NCI-H2029 (cell line): Measurements from ENCODE around the gene DNASE1L1.

Source experiments
- DNase-seq: peaks from one replicate; lab custom pipeline; 2025; lab: John Stamatoyannopoulos, UW

DNASE1L1 gene

DNA sequence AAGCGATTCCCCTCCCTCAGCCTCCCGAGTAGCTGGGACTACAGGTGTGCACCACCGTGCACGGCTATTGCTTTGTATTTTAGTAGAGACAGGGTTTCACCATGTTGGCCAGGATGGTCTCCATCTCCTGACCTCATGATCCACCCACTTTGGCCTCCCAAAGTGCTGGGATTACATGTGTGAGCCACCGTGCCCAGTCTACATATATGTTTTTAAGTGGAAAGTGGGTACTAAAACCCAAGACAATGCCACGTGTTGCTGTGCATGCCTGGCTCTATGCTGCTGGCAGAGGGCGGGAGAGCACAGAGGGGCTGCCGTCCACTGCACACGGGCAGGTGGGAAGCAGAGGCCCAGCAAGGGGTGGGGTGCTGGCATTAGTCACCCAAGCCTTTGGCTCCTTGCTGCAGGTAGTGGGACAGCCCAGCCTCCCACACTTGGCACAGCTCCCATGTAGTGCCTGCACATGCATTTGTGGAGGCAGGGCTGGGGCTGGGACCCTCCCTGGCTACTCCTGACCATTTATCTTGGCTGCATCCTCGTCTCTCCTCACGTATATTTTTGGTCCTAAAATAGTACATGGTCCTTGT lies 26.5 kb downstream of the DNASE1L1 start:
- no peak for DNase-seq

DNA sequence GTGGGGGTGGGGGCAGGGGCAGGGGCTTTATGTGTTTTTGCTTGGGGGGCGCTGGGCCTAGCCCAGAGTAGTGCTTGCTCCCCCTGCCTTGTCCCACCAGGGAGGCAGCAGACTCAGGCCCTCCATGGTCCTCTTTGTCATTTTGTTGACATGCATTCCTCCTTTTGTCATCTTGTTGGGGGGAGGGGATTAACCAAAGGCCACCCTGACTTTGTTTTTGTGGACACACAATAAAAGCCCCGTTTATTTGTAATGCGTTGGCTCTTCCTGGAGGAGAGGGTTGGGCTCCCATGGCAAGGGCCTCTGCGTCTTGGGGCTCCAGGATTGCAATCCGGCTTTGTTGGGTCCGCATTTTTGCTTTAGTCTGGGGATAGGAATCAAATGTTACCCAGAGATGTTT lies 27.8 kb downstream of the DNASE1L1 start:
- DNase-seq, result no peak

DNA sequence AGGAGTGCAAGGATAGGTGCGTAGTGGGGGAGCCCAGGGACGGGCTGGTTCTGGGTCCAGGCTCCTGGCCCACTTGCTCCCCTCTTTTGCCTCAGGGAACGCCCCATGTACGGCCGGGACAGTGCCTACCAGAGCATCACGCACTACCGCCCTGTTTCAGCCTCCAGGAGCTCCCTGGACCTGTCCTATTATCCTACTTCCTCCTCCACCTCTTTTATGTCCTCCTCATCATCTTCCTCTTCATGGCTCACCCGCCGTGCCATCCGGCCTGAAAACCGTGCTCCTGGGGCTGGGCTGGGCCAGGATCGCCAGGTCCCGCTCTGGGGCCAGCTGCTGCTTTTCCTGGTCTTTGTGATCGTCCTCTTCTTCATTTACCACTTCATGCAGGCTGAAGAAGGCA lies 28.3 kb downstream of the DNASE1L1 start:
- DNase-seq, result no peak

DNA sequence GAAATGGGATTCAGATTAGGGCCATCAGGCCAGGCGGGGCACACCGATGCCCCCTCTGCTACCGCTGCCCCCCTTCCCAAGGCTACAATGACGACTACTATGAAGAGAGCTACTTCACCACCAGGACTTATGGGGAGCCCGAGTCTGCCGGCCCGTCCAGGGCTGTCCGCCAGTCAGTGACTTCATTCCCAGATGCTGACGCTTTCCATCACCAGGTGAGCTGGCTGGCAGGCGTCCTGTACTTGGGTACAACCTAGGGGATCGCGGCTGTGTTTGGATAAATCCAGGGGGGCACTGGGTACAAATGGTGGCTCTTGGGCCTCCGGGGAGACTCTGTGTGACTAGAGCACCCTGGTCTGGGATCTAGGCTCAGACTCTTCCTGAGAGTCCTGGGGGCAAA lies 28.9 kb downstream of the DNASE1L1 start:
- no peak for DNase-seq

DNA sequence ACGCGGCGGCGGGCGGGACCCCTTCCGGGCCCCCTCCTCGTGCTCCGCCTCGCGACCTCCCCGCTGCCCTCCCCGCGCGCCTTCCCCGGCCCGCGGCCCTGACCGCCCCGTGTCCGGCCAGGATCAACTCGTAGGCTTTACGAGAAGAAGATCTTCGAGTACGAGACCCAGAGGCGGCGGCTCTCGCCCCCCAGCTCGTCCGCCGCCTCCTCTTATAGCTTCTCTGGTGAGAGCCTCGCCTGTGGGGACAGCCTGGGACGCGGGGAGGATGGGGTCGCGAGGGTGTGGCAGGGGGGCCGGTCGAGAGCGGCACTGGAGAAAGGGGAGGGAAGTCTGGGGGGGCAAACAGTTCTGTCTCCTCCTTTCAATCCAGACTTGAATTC lies 29.5 kb downstream of the DNASE1L1 start:
- no peak for DNase-seq

DNA sequence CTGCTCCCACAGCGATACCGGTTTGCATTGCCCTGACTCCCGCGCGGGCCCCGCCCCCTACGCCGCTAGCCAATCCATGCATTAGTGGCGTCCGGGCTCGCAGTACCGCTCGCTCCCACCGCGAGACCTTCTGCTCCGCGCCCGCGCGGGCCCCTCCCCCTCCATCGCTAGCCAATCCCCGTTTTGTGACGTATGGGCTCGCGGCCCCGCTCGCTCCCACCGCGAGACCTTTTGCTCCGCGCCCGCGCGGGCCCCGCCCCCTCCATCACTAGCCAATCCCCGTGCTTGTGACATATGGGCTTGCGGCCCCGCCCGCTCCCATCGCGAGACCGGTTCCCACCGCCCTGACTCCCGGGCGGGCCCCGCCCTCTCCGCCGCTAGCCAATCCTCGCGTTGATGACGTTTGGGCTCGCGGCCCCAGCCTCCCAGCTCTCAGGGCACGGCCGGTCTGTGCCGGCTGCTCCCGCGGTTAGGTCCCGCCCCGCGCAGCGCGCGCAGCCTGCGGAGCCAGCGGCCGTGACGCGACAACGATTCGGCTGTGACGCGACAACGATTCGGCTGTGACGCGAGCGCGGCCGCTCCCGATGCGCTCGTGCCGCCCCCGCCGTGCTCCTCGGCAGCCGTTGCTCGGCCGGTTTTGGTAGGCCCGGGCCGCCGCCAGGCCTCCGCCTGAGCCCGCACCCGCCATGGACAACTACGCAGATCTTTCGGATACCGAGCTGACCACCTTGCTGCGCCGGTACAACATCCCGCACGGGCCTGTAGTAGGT lies 30.1 kb downstream of the DNASE1L1 start, which contains the start of gene EMD:
Gene EMD, plus strand, starts transcription at position 497 of the 770 bp plus-strand sequence. Its CDS starts 190 bp downstream, at position 687.
- peak; percentile 98 for DNase-seq

DNA sequence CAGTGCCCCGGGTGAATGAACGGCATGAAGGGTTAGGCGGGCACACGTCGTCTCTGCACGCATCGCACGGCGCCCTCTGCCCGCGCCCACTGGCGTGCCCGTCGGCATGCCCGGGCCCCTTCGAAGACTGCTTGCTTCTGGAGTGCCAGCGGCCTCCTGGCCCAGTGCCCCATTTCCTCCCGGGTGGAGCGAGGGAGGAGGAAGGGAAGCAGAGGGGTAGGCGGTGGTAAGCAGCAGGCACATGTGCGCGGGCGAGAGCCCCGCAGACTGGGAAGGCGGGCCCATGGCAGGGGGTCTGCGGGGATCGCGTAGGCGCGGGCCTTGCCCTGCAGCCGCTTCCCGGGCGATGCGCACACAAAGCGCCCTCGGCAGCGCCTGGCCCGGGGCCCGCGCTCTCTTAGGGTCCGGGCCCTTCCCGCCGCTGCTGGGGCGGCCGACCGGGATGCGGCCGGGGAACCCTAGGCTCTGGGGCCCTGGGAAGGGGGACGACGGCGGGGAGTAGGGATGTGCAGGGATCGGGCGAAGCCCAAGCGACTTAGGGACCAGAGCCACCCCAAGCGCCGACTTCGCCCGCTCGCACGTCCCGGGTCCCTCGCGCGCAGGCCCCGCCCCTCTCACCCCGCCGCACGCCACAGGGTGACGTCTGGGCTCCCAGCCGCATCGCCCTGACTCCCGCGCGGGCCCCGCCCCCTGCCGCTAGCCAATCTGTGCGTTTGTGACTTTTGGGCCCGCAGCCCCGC lies 30.8 kb downstream of the DNASE1L1 start:
- DNase-seq, result peak; percentile 32

DNA sequence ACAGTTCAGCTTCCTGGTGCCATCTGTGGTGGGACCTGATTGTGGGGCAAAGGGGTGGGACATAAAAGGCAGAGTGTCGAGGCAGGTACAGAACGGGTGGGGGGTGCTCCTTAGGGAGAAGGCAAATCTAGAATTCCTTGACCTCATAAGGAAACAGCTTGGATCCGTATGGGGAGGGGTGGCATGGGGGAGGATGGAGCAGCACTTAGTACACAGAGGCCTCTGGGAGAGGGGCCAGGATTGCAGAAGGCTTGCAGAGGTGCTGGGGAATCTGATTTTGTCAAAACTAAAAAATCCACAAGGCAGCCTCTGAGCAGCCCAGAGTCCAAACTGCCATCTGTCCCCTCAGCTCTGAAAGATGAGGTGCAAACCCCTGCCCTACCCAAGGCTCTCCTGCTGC lies 32.3 kb downstream of the DNASE1L1 start:
- no peak for DNase-seq

DNA sequence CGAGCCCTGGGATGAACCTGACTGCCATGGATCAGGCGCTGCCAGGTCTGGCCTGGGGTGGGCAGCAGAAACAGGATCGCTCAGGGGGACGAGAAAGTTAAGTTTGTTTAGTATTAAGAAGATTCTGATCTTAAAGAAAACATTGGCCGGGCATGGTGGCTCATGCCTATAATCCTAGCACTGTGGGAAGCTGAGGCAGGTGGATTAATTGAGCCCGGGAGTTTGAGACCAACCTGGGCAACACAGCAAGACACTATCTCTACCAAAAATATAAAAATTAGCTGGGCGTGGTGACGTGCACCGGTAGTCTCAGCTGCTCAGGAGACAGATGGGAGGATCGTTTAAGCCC lies 33.9 kb downstream of the DNASE1L1 start:
- DNase-seq, result no peak

DNA sequence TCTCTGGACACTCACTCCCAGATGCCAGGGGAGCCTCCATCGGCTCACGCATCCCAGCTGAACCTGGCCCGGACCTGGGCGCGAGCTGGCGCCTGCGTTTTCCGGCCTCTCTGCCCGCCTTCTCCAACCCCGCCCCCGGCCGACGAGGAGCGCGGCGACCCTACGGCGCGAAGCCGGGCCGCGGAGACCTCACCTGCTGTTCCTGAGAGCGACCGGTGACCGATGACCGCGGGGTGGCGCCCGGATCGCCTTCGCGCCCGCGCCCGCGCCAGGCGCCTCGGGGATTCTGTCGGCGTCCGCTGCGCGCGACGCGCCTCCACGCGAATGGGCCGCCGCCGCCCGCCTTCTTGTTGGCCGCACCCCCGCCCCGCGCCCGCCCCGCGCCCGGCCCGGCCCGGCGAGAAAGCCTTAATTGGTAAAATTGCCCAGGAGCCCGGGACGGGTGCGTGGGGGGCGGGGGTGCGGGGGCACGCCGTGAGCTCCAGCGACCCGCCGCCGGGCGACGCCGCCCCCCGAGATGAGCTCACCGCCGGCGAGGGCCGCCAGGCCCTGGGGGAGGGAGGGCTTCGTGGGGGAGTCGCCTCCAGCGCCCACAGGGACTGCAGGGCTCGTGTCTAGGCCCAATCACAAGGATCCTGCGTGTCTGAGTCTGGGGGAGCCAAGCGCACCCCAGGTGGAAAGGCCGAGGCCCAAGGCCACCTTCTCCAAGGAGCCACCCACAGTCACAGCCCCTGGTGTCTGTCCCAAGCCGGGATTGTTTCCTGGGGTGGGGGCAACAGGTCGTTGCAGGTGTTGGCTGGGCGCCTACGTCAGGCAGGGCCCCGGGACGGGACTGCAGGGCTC lies 34.5 kb downstream of the DNASE1L1 start, which contains the start of gene FLNA:
Gene FLNA, minus strand, starts transcription at position 322 of the 843 bp plus-strand sequence. CDS start 3,389 bp downstream, outside the sequence.
- no peak for DNase-seq

DNA sequence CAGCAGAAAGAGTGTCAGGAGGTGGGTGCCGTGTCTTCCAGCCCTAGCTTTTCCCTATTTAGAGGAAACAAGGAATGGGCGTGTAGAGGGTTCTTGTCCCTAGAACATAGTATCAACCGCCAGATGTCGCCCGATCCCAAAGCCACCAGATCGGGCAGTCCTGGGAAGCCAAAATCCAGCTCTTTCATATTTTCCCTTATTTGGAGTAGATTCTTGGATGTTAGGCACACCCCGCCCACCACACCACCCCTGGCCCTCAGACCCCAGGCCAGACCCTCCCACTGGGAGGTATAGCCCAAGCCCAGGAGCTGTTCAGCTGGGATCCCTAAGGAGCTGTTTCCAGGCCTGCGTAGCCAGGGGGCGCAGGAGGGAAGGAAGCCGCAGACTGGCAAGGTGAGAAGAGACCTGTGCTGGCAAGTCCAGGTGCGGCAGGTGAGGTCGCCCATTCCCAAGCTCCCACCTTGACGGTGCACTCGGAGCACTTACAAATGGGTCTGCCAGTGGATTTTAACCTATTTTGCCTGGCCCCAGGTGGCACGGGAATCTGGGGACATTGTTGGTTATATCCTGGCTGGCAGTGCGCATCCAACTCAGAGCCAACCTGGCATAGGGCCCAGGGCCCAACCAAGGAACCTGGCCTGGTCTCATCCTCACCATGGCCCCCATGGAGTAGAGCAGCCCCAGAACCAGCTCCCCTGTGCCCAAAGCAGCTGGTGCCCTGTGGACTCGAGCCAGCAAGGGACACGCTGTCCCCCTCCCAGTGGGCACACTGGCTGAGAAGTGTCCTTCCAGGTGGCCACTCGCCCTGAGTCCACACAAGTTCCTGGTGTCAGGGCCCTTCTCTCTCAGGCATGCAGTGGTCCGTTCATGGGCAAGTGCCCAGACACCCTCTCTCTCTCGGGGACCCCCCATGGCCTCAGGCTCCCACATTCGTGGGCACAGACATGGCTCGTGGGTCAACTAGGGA lies 35.4 kb downstream of the DNASE1L1 start:
- peak; percentile 81 for DNase-seq

DNA sequence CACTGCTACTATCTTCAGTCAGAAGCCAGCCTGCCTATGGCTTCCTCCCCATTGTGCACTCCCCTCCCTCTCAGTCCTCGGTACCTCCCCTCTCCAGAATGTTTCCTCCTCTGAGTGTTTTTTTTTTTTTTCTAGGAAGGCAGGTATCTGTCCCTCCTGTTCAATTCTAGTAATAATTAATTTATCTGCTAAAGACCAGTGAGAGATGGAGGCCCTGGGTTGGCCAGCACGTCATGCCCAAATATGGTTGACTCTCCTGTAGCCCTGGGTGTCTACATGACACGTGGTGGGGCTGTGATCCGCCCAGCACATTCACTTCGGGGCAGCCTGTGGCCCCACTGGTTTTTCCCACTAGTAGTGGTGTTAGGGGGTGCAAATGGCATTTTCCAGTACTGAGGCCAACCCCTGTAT lies 36.4 kb downstream of the DNASE1L1 start:
- DNase-seq, result no peak

DNA sequence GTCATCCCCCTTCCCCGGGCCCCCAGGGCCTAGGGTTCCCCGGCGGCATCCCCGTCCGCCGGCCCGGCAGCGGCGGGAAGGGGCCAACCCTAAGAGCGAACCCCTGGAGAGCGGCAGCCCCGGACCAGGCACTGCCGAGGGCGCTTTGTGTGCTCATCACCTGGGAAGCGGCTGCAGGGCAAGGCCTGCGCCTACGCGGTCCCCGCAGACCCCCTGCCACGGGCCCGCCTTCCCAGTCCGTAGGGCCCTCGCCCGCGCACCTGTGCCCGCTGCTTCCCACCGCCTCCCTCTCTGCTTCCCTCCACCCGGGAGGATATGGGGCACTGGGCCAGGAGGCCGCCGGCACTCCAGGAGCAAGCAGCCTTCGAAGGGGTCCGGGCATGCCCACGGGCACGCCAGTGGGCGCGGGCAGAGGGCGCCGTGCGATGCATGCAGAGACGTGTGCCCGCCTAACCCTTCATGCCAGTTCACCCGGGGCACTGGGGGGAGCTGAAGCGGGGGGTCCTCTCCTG lies 37.2 kb downstream of the DNASE1L1 start:
- DNase-seq, result no peak

DNA sequence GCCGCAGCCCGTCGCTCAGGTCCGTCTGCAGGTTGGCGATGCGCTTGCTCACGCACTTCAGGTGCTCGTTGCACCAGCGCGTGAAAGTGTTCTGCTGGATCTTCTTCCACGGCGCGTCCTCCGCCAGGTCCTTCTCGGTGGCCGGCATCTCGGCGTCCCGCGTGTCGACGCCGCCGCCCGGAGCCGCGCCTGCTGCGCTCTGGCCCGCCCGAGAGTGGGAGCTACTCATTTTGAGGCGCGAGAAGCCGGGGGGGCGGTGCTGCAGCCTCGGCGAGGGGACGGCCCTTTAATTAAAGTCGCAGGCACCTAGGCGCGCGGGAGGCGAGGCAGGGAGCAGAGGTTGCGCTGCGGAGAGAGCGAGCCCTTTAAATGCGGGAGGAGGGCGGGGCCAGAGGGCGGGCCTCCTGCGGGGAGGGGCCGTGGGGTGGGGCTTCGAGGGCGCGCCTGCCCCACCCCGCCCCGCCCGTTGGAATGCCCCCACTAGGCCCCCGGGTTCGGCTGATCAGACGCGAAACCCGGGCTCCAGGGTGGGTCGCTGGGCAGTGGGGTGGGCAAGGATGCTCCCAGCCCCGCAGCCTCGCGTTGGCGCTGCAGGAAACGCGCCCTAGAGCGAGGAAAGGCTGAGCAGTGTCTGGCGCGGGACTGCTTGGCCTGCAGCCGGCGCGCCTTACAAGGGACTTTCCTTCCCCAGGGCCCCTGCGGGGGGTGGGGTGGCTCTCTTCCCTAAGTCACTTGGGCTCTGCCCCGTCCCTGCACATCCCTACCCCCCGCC lies 37.9 kb downstream of the DNASE1L1 start:
- DNase-seq, result peak; percentile 73

DNA sequence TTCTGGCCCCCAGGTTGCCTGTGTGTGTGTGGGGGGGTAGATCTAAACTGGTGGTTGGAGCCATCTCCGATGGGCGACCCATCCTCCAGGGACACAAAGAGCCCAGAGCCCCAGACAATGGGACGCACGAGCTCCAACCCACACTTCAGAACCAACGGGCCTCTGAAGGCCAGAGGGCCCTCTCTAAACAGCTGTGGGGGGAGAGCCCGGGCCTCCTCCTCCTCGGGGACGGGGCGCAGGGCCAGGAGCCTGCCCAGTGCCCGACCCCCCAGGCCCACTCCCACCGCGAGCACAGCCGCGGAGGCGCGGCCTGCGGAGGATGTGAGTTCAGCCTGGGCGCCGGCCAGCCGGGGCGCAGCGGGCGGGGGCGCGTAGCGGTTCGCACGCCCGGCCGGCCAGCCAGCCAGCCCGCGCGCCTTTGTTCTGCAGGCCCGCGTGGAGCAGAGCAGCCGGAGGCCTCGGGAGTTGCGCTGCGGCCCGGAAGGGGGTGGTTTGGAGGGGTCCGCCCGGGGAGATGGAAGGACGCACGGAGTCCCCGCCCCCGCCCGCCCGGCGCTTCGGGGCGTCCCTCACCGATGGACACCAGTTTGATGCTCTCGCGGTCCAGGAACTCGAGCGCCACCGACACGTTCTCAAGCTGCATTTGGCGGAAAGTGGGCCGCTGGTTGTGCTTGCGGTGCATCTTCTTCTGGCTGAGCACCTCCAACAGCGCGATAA lies 38.6 kb downstream of the DNASE1L1 start:
- no peak for DNase-seq

DNA sequence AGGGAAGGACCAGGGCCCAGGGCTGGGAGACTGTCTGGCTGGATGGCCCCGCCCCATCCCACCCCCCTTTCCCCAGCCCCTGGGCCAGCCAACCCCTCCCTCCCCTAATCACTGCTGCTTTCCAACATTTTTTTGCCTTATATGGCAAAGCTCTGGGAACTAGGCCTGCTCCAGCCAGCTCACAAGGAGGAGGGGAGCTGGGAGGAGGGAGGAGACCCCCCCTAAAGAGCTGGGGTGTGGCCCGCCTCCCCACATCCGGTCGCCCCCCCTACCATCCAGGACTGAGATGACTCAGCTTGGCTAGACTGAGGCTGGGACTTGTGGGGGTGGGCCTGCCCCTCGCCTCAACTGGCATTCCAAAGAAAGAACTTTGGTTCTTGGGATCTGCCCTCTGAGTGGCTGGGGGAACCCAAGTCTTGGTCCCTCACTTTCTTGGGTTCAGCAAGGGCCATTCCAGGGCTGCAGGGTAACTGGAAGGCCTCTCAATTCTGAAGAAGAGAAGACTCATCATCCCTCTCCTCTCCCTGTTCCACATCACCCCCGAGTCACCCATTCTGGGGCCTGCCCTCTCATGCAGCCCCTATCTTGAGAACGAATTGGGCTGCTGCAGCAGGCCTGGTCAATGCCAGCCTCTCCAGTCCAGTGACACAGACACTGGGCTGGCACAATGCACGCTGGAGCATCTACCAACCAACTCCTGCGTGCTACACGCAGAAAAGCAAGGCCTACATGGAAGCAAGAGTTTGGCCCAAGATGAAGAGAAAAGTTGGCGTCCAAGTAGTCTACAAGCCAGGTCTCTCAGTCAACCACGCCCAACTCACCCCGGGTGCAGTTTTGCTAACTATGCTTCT lies 39.4 kb downstream of the DNASE1L1 start:
- no peak for DNase-seq

DNA sequence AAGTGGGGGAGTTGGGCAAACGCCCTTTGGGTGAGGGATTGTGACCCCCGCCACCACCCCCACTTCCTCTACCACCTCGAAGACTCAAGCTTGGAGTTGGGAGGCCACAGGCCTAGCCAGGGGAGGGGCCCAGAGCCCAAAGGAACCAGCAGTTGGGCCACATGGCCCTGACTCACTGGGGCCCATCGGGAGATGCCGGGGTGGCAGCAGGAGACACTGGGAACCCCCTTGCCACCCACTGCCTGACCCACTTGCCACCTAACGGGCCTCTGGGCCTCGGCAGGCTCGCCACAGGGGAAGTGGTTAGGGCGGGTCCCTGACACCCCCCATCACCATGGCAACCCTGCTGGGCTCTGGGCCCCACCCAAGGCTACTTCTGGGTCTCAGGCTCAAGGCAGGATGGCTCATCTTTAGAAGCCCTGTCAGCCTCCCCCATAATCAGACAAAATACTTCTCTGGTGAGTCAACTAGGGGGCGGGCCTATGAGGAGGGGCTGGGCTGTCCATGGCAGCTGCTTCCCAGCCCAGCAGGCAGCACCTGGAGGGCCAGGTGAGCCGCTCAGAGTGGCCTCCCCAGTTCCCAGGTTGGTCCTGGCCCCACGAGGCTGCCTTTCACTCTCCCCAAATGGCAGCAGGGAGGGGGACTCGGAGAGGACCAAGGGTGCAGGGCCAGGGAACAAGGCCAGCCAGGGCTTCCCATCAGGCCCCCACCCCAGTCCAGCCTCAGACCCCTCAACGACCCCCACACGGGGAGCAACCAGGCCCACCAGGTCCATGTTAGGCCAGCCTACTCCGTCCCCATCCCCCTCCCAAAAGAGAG lies 40.2 kb downstream of the DNASE1L1 start:
- DNase-seq, result peak; percentile 27
